Loucy (cell line): ENCODE results near the gene MYO3B.
A peak's percentile ranks its signal among the peaks of the same experiment; 100 is the strongest.

Experiments
- H2AFZ ChIP-seq: fragments of 200-600 bp; sonication (generic); 2 replicates; pipeline ENCODE4 v1.6.0; 2016; ENCODE audit warnings: antibody characterized with exemption, mild to moderate bottlenecking, low read length, moderate library complexity
- H3F3A ChIP-seq: fragments of 200-600 bp; 2 replicates; pipeline ENCODE4 v1.6.0; 2016; ENCODE audit warnings: antibody characterized with exemption, low read depth, mild to moderate bottlenecking
- H3K27me3 ChIP-seq: fragments of 200-600 bp; sonication (generic); 2 replicates; pipeline ENCODE4 v1.6.1; 2014; ENCODE audit warnings: low read length, mild to moderate bottlenecking; ENCODE audit not compliant: insufficient read depth, poor library complexity, severe bottlenecking
- H3K36me3 ChIP-seq: fragments of 200-600 bp; sonication (generic); 2 replicates; pipeline ENCODE4 v1.6.1; 2016; ENCODE audit warnings: low read length; ENCODE audit not compliant: insufficient read depth
- H3K4me1 ChIP-seq: fragments of 200-600 bp; sonication (generic); 2 replicates; pipeline ENCODE4 v1.5.1; 2014; ENCODE audit warnings: low read length, mild to moderate bottlenecking; ENCODE audit not compliant: insufficient read depth, poor library complexity, severe bottlenecking
- H3K4me2 ChIP-seq: fragments of 200-600 bp; sonication (generic); 2 replicates; pipeline ENCODE4 v1.6.0; 2014; ENCODE audit warnings: antibody characterized with exemption, low read length, low read depth, mild to moderate bottlenecking; ENCODE audit not compliant: poor library complexity, severe bottlenecking
- H3K4me3 ChIP-seq: fragments of 200-600 bp; sonication (generic); 2 replicates; pipeline ENCODE4 v1.5.1; 2014; ENCODE audit warnings: low read length, mild to moderate bottlenecking, mixed read lengths; ENCODE audit not compliant: poor library complexity, severe bottlenecking
- H3K79me2 ChIP-seq: fragments of 200-600 bp; sonication (generic); 2 replicates; pipeline ENCODE4 v1.6.1; 2014; ENCODE audit warnings: low read length; ENCODE audit not compliant: insufficient read depth
- H3K9ac ChIP-seq: fragments of 200-600 bp; sonication (generic); 2 replicates; pipeline ENCODE4 v1.6.0; 2014; ENCODE audit warnings: mild to moderate bottlenecking, low read depth, low read length, moderate library complexity; ENCODE audit not compliant: poor library complexity, severe bottlenecking
- H3K9me2 ChIP-seq: fragments of 200-600 bp; sonication (generic); replicated peaks from 2 replicates; pipeline ENCODE4 v1.6.1; 2016; ENCODE audit warnings: low read depth, low read length, mixed read lengths
- H3K9me3 ChIP-seq: fragments of 200-600 bp; sonication (generic); 2 replicates; pipeline ENCODE4 v1.6.1; 2014; ENCODE audit warnings: mild to moderate bottlenecking, antibody characterized with exemption, low read length, low read depth; ENCODE audit not compliant: insufficient read depth
- H4K20me1 ChIP-seq: fragments of 200-600 bp; sonication (generic); 2 replicates; pipeline ENCODE4 v1.6.0; 2014; ENCODE audit warnings: antibody characterized with exemption, low read length, mild to moderate bottlenecking; ENCODE audit not compliant: insufficient read depth, poor library complexity, severe bottlenecking
- EZH2phosphoT487 ChIP-seq: fragments of 200-600 bp; IDR thresholded peaks from 2 replicates; pipeline ENCODE4 v1.6.1; 2018; ENCODE audit warnings: antibody characterized with exemption, mild to moderate bottlenecking, moderate library complexity, borderline replicate concordance
- TF ChIP-seq, protein P1 (sequence below): fragments of 200-600 bp; sonication (generic); conservative IDR thresholded peaks from 2 replicates; pipeline ENCODE4 v1.5.1; 2014; ENCODE audit warnings: mild to moderate bottlenecking, antibody characterized with exemption, low read length

Gene MYO3B

DNA sequence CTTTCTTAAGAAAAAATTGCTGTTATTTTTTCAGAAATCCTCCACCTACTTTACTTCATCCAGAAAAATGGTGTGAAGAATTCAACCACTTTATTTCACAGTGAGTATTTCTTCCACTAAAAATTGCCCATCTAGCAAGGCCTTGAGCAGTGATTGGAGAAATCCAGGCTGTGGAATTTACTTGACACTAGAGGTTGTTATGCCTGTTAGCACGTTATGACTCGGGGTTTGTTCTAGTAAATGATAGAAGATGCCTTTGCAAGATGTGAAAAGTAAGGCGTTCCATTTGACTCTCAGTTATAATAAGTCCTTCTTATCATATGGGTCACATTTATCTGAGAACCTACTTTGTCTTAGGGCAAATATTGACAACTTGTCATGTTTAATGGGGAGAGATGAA lies 157.4 kb downstream of the MYO3B start:
- H3K4me2 ChIP-seq, result no peak overlapping the region
- TF ChIP-seq, protein P1, sequence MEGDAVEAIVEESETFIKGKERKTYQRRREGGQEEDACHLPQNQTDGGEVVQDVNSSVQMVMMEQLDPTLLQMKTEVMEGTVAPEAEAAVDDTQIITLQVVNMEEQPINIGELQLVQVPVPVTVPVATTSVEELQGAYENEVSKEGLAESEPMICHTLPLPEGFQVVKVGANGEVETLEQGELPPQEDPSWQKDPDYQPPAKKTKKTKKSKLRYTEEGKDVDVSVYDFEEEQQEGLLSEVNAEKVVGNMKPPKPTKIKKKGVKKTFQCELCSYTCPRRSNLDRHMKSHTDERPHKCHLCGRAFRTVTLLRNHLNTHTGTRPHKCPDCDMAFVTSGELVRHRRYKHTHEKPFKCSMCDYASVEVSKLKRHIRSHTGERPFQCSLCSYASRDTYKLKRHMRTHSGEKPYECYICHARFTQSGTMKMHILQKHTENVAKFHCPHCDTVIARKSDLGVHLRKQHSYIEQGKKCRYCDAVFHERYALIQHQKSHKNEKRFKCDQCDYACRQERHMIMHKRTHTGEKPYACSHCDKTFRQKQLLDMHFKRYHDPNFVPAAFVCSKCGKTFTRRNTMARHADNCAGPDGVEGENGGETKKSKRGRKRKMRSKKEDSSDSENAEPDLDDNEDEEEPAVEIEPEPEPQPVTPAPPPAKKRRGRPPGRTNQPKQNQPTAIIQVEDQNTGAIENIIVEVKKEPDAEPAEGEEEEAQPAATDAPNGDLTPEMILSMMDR, result no peak
- TF ChIP-seq EZH2phosphoT487, result no peak
- peaks cover 5% of the 10 kb centered on the region; the same call in 1 of the 2 replicates for H3K9me3 ChIP-seq
- no peak overlapping the region for H2AFZ ChIP-seq
- H3K4me3 ChIP-seq, result no peak overlapping the region
- no peaks in the 10 kb centered on the region for H3F3A ChIP-seq
- peaks cover 19% of the 10 kb centered on the region for H3K4me1 ChIP-seq
- H3K79me2 ChIP-seq, result no peaks in the 10 kb centered on the region
- H4K20me1 ChIP-seq, result no peaks in the 10 kb centered on the region
- H3K36me3 ChIP-seq, result no peaks in the 10 kb centered on the region
- no peaks in the 10 kb centered on the region for H3K9me2 ChIP-seq
- no peaks in the 10 kb centered on the region for H3K27me3 ChIP-seq
- no peak overlapping the region for H3K9ac ChIP-seq

DNA sequence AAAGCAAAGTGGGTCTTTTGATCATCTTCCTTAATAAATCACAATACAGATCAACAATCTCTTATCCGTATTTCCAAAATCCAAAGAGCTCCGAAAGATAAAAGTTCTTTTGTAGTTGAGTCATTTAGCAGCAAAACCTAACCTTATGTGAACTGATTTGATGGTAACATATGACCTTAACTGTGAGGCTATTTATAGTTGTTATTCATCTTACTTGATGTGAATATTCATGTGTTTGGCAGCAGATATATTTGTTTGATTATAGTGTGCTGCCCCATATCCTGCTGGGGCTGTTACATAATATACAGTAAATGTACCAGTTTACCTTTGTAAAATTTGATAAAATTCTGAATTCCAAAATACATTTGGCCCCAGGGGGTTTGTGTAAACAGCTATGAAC lies 158.5 kb downstream of the MYO3B start:
- Histone ChIP-seq H3K9me3 (peaks cover 5% of the 10 kb centered on the region; the same call in 1 of the 2 replicates), H3K36me3 (no peaks in the 10 kb centered on the region), H3F3A (peaks cover 4% of the 10 kb centered on the region), H3K27me3 (no peaks in the 10 kb centered on the region), H3K9ac (no peak overlapping the region), H3K4me2 (peak overlapping the region; percentile 25), H3K79me2 (no peaks in the 10 kb centered on the region), H3K4me1 (peaks cover 29% of the 10 kb centered on the region), H4K20me1 (no peaks in the 10 kb centered on the region), H2AFZ (peak overlapping the region; percentile 68), H3K4me3 (no peak overlapping the region), H3K9me2 (no peaks in the 10 kb centered on the region)
- no peak for TF ChIP-seq EZH2phosphoT487
- TF ChIP-seq, protein P1, result no peak

DNA sequence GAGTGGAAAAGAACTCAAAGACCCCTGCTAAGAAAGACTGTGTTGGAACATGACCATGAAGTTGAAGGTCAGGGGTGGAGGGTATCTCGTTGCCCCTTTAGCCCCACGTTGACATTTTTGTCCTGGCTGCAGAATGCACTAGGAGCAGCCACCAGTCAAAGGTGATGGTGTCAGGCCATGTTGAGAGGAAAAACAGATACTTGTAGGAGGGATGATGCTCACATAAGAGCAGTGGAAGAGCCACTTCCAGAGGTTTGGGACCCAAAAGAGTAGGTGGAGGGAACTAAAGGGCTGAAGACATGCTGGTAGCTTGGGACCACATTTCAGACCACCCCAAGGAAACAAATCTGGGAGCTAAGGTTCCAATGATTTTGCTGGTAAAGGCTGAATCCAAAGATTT lies 159.0 kb downstream of the MYO3B start:
- Histone ChIP-seq H3K79me2 (no peaks in the 10 kb centered on the region), H3K27me3 (no peaks in the 10 kb centered on the region), H3K4me2 (peak overlapping the region; percentile 25), H2AFZ (peak overlapping the region; percentile 68), H3F3A (peaks cover 4% of the 10 kb centered on the region), H3K9me2 (no peaks in the 10 kb centered on the region), H4K20me1 (no peaks in the 10 kb centered on the region), H3K4me1 (peaks cover 34% of the 10 kb centered on the region), H3K36me3 (no peaks in the 10 kb centered on the region), H3K4me3 (no peak overlapping the region), H3K9me3 (no peaks in the 10 kb centered on the region), H3K9ac (no peak overlapping the region)
- no peak for TF ChIP-seq EZH2phosphoT487
- TF ChIP-seq, protein P1, result no peak
